Epithelial cell of esophagus (primary cell): Measurements from ENCODE around the gene CLDN4.
A peak's percentile ranks its signal among the peaks of the same experiment; 100 is the strongest.

ENCODE experiments used
- DNase-seq: peaks from one replicate; pipeline ENCODE4 v3.0.0; 2010; ENCODE audit warnings: low read depth
- H3K4me3 ChIP-seq: 2 replicates; pipeline ENCODE4 v1.5.1; 2011; ENCODE audit warnings: mild to moderate bottlenecking, low read length, control low read depth
- TF ChIP-seq, protein P1 (sequence below): IDR thresholded peaks from 2 replicates; pipeline ENCODE4 v1.5.1; 2011; ENCODE audit warnings: low read depth, mild to moderate bottlenecking, low read length, control low read depth, inconsistent platforms; ENCODE audit not compliant: insufficient read depth; ENCODE audit errors: missing control alignments

The CLDN4 gene

DNA sequence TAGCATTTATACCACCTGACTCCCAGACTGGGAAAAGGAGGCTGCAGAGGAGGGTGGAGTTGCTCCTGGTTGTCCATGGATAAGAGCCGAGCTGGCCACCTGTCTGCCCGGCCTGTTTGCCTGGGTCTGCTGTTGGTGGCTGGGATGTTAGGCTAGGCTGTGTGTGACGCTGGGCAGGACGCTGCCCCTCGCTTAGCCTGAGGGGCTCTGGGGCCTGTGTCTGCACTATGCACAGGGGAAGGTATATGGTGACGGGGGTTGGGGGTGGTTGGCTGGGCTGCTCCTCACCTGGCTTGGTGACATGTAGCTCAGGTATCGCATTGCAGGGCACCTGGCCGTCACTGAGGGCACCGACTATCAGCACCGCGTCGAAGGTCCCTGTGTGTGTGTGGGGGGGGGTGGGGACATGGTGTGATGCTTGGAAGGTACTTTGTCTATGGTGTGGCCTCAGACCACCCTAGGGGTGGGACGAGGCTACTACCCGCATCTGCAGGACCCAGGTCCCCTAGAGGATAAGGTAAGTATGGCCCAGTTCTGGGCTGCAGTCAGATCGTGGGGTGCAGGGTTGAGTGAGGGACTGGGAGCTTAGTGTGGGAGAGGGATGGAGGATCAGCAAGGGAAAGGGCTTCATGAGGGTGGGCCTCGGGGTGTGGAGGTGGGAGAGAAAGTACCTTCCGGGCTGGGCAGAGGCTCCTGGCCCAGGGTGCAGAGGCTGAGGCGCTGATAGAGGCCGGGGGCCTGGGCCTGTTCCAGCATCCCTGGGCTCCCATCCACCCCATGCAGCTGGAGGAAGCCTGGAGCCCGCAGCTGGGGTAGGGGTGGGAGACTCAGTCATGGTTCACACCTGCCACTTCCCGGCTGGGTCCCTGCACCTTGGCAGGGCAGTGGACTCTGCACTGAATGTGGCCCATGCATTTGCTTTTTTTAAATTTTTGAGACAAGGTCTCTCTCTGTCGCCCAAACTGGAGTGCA, 9.2 kb downstream of the CLDN4 start:
- H3K4me3 ChIP-seq: no peak overlapping the region
- TF ChIP-seq, protein P1, sequence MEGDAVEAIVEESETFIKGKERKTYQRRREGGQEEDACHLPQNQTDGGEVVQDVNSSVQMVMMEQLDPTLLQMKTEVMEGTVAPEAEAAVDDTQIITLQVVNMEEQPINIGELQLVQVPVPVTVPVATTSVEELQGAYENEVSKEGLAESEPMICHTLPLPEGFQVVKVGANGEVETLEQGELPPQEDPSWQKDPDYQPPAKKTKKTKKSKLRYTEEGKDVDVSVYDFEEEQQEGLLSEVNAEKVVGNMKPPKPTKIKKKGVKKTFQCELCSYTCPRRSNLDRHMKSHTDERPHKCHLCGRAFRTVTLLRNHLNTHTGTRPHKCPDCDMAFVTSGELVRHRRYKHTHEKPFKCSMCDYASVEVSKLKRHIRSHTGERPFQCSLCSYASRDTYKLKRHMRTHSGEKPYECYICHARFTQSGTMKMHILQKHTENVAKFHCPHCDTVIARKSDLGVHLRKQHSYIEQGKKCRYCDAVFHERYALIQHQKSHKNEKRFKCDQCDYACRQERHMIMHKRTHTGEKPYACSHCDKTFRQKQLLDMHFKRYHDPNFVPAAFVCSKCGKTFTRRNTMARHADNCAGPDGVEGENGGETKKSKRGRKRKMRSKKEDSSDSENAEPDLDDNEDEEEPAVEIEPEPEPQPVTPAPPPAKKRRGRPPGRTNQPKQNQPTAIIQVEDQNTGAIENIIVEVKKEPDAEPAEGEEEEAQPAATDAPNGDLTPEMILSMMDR: peak; percentile 8
- no peak for DNase-seq

GRCh38 chr7:73840715-73841379, 10.1 kb downstream of the CLDN4 start:
- H3K4me3 ChIP-seq: no peak overlapping the region
- TF ChIP-seq, protein P1: no peak

GRCh38 chr7:73841689-73842066, 10.9 kb downstream of the CLDN4 start:
- TF ChIP-seq, protein P1: no peak
- DNase-seq: no peak
- peak overlapping the region; percentile 59 for H3K4me3 ChIP-seq

More at GRCh38 chr7:73840715-73841379, 10.1 kb downstream of the CLDN4 start:
- no peak for DNase-seq

DNA sequence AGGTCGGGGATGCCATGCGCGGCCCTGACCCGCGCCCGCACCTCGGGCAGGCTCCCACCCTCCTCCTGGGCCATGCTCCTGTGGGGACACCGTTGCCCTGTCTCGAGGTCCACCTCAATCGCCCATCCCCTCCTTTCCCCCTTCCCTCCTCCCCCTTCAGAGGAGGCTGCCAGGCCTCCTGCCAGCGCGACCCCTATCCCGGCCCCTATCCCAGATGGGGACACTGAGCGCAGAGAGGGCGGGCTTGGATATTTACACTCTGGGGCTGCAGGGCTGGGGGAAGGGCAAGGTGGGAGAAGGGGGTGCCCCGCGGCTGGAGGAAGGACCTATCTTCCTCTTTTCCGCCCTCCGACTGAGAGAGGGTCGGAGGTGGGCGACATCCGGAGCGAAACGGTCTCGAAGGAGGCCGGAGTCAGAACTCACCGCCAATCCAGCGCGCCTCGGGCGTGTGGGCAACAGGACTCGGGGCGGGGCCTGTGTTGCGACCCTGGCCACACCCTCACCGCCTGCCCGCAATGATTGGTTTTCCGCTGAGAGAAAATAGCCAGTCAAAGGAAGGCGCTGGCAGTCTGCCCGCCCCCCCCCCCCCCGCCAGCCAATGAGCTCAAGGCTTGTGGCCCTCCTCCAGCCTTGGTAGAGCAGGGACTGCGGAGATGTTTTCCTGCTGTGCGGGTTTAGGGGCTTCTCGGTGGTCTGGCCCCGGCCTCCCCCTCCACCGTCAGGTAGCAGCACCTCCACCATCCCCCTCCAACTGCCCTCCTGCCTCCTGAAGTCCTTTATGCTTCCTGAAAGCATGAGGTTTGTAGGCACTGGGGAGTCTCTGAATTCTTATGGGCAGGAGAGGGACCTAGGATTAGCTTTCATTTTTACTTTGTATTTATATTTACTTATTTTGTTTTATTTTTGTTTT, 11.5 kb downstream of the CLDN4 start, which contains the start of gene METTL27:
METTL27 (minus strand) TSS at position 450 of the 910 bp plus-strand sequence; CDS start at position 74, 376 bp downstream.
- TF ChIP-seq, protein P1: no peak
- peak within 1 kb of the TSS; percentile 59 for H3K4me3 ChIP-seq
- DNase-seq: peak; percentile 95

GRCh38 chr7:73844131-73844547, 13.3 kb downstream of the CLDN4 start:
- no peak for DNase-seq
- no peak overlapping the region for H3K4me3 ChIP-seq

More at GRCh38 chr7:73844131-73844547, 13.3 kb downstream of the CLDN4 start:
- TF ChIP-seq, protein P1: no peak
